Thymus (tissue), 11 donors: Measurements from ENCODE around the gene ACOT13. TPM values are rescaled to one million over a fixed set of nuclear protein-coding genes. Genes with fewer than 3 reads are reported as not detected.
A peak's percentile ranks its signal among the peaks of the same experiment; 100 is the strongest.
"Not testable (repeated sequence)": the region's sequence is repeated elsewhere in the genome, so short reads cannot be mapped to it uniquely, and the experiment has no call there.

Source experiments
- DNase-seq, 9 donors: peaks; one replicate each; pipeline ENCODE4 v3.0.0-alpha.2; 2013; ENCODE audit warnings: low spot score in 9 of 9, low read depth in 6 of 9, missing footprints in 1 of 9
- H3K27ac ChIP-seq, 2 donors: one replicate each; pipeline ENCODE4 v1.5.1; 2013; ENCODE audit warnings: control low read depth in 1 of 2, low read depth in 1 of 2, low read length in 1 of 2, mild to moderate bottlenecking in 1 of 2, moderate library complexity in 1 of 2
- H3K27me3 ChIP-seq, 2 donors: one replicate each; pipeline ENCODE4 v1.5.1; 2013; ENCODE audit warnings: low read length in 1 of 2; ENCODE audit not compliant: control insufficient read depth in 2 of 2, insufficient read depth in 1 of 2
- H3K36me3 ChIP-seq, 2 donors: one replicate each; pipeline ENCODE4 v1.5.1; 2013; ENCODE audit warnings: low read length in 1 of 2, mild to moderate bottlenecking in 1 of 2, moderate library complexity in 1 of 2; ENCODE audit not compliant: control insufficient read depth in 2 of 2, insufficient read depth in 2 of 2
- H3K4me1 ChIP-seq, 2 donors: one replicate each; pipeline ENCODE4 v1.5.1; 2013; ENCODE audit warnings: low read length in 2 of 2; ENCODE audit not compliant: control insufficient read depth in 2 of 2, insufficient read depth in 2 of 2
- H3K4me3 ChIP-seq, 2 donors: one replicate each; pipeline ENCODE4 v1.5.1; 2013; ENCODE audit warnings: low read length in 2 of 2, control low read depth in 1 of 2, mild to moderate bottlenecking in 1 of 2
- H3K9me3 ChIP-seq, 2 donors: one replicate each; pipeline ENCODE4 v1.5.1; 2013; ENCODE audit warnings: low read length in 1 of 2, mild to moderate bottlenecking in 1 of 2; ENCODE audit not compliant: control insufficient read depth in 2 of 2, insufficient read depth in 1 of 2
- whole genome bisulfite sequencing: extraction: QIAGEN DNeasy Blood & Tissue Kit; methylation state at CpG from one replicate; pipeline ENCODE4 v1.1.7; 2013; 5-methylcytosine and 5-hydroxymethylcytosine counted together
- polyA plus RNA-seq: library from polyadenylated mRNA; stranded (reverse); fragments of 200-250 nt; gene quantifications from one replicate; pipeline ENCODE4 v1.2.3, GENCODE V29; 2013
- total RNA-seq: library from RNA; stranded (reverse); fragments of 120-200 nt; gene quantifications from one replicate; pipeline ENCODE4 v1.2.4, GENCODE V29; 2013
- donor health status: healthy.

ACOT13 gene
- total and polyA plus RNA-seq, 2 donors = 24.6 to 29.4 TPM

GRCh38 chr6:24666097-24666640 is 708 bp upstream of the ACOT13 start:
- peaks cover 15 to 16% of the 10 kb centered on the region in 2 donors for H3K4me1 ChIP-seq
- no peaks in the 10 kb centered on the region for H3K27me3 ChIP-seq
- peaks cover 10 to 29% of the 10 kb centered on the region in 2 donors for H3K36me3 ChIP-seq
- H3K27ac ChIP-seq = peak overlapping the region; percentile 94 to 95
- peak in 1 of 9 donors; percentile 29 for DNase-seq
- H3K4me3 ChIP-seq = peak overlapping the region; percentile 86 to 97
- H3K9me3 ChIP-seq = peaks cover 0 to 6% of the 10 kb centered on the region in 2 donors
- under 1% methylated on average over 26 of the region's 26 CpGs for WGBS

DNA sequence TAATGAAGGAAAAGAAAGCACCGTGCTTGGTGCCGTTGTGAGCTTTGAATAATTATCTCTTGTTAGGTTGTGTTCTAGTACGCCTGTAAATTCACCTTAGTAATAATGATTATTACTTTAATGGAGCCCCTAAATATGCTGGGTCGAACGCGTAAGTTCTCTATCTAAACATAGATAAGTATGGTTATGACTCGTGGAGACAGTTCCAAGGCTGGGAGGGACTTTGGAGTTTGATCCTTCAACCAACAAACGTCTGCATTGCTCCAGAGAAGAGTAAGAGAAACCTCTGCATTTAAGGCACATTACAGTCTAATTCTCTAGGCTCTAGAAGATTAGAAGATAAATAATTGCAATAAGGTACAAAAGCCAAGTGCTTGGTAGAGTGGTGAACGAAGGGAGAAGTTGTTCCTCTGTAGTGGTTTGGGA is 514 bp downstream of the ACOT13 start:
- H3K4me3 ChIP-seq = peak overlapping the region; percentile 86 to 97
- H3K9me3 ChIP-seq = peaks cover 0 to 6% of the 10 kb centered on the region in 2 donors
- H3K27me3 ChIP-seq = no peaks in the 10 kb centered on the region
- peak in 3 of 9 donors; percentile 3 to 30 (median 18) for DNase-seq
- H3K36me3 ChIP-seq = peaks cover 8 to 23% of the 10 kb centered on the region in 2 donors
- 1% methylated on average over 9 of the region's 9 CpGs for WGBS
- peak overlapping the region; percentile 94 to 95 for H3K27ac ChIP-seq
- peaks cover 15 to 16% of the 10 kb centered on the region in 2 donors for H3K4me1 ChIP-seq

DNA sequence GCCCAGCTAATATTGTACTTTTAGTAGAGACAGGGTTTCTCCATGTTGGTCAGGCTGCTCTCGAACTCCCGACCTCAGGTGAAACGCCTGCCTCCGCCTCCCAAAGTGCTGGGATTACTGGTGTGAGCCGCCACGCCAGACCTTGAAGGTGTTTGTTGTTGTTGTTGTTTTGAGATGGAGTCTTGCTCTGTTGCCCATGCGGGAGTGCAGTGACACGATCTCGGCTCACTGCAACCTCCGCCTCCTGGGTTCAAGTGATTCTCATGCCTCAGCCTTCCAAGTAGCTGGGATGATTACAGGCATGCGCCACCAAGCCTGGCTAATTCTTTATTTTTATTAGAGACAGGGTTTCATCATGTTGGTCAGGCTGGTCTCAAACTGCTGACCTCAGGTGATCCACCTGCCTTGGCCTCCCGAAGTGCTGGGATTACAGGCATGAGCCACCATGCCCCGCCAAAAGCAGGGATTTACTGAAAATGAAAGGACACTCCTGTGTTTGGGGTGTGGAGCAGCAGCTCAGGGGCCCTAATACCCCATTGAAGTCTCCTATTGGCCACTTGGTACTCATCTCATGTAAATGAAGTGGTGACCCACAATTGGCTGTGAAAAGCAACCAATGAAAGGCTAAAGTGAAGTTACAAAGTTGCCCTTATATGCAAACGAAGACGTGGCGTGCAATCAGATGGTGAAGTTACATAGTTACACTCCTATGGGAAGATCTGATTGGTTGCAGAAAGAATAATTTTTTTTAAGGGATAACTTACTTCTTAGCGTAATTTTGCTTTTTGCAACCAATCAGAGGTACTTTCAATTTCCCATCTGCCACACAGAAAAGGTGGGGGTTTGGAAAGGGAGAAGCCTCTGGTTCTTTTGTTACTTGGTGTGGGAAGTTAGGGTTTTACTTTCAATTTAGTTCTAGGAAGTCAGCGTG is 1.5 kb downstream of the ACOT13 start:
- H3K4me1 ChIP-seq = peaks cover 15 to 16% of the 10 kb centered on the region in 2 donors
- peaks cover 0 to 13% of the 10 kb centered on the region in 2 donors for H3K9me3 ChIP-seq
- 98% methylated on average over 18 of the region's 18 CpGs for WGBS
- H3K27me3 ChIP-seq, H3K4me3 ChIP-seq, DNase-seq, H3K27ac ChIP-seq: not testable (repeated sequence)
- H3K36me3 ChIP-seq = peaks cover 3 to 13% of the 10 kb centered on the region in 2 donors

DNA sequence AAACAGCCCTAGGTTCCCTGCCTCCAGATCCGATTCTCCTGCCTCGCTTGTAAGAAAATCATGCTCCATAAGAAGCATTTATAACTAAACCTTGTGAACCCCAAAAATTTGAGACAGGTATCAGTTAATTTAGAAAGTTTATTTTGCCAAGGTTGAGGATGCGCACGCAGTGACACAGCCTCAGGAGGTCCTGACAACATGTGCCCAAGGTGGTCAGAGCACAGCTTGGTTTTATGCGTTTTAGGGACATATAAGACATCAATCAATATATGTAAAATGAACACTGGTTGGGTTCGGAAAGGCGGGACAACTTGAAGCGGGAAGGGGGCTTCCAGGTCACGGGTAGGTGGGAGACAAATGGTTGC is 2.1 kb downstream of the ACOT13 start:
- Histone ChIP-seq H3K27ac (no peak overlapping the region), H3K4me3 (no peak overlapping the region), H3K27me3 (no peaks in the 10 kb centered on the region), H3K4me1 (peaks cover 13 to 15% of the 10 kb centered on the region in 2 donors), H3K36me3 (peaks cover 0 to 8% of the 10 kb centered on the region in 2 donors), H3K9me3 (peaks cover 0 to 18% of the 10 kb centered on the region in 2 donors)
- 98% methylated on average over 9 of the region's 9 CpGs for WGBS
- no peak for DNase-seq

DNA sequence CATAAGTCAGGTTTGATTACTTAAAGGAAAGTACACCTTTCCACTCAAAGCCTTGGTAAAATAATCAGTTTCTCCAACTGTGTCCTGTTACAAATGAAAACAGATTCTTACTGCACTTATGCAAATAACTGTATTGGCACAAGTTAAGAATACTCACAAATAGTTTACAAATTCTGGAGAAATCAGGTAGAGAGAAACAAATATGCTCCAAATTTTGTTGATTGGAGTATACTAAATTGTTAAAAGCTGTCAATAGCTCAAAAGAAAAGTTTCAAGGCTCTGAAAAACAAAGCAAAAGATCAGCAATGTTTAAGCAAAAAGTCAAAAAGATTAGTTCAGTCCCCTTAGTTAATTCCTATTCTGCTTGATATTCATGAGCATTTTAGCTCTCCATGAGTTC is 3.6 kb downstream of the ACOT13 start:
- H3K9me3 ChIP-seq = peaks cover 0 to 23% of the 10 kb centered on the region in 2 donors
- not testable (repeated sequence) for H3K27ac ChIP-seq, DNase-seq, H3K4me3 ChIP-seq, H3K27me3 ChIP-seq, H3K36me3 ChIP-seq
- H3K4me1 ChIP-seq = peaks cover 6 to 11% of the 10 kb centered on the region in 2 donors

- WGBS = 98% methylated on average over 4 of the region's 4 CpGs
- not testable (repeated sequence) for H3K4me1 ChIP-seq, DNase-seq, H3K27me3 ChIP-seq, H3K4me3 ChIP-seq, H3K27ac ChIP-seq, H3K36me3 ChIP-seq
- peaks cover 0 to 23% of the 10 kb centered on the region in 2 donors for H3K9me3 ChIP-seq
Measured at GRCh38 chr6:24671077-24671476, 4.2 kb downstream of the ACOT13 start.

- no peak for DNase-seq
- Histone ChIP-seq H3K36me3 (no peaks in the 10 kb centered on the region), H3K9me3 (peaks cover 0 to 23% of the 10 kb centered on the region in 2 donors), H3K27ac (no peak overlapping the region), H3K4me3 (no peak overlapping the region), H3K27me3 (no peaks in the 10 kb centered on the region), H3K4me1 (peaks cover 0 to 4% of the 10 kb centered on the region in 2 donors)
- 96% methylated on average over 6 of the region's 6 CpGs for WGBS
Measured at GRCh38 chr6:24672620-24673182, 5.8 kb downstream of the ACOT13 start.

DNA sequence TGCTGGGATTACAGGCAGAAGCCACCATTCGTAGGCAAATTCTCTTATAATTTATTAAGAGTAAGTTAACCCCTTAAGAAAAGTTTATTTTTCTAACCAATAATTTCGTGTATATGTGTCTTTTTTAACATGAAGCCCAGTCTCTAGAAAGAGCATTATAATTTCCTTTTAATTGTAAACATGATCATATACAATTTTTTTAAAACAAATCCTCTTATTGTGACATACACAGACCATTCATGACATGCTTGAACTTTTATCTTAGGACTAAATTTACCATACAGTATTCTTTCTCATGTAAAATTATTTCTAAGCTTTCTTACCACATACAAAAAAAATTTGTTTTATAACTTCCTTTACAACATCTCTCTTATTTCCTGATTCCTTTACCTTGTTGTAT is 6.7 kb downstream of the ACOT13 start:
- Histone ChIP-seq H3K27me3 (no peaks in the 10 kb centered on the region), H3K27ac (no peak overlapping the region), H3K4me1 (no peaks in the 10 kb centered on the region), H3K9me3 (peaks cover 0 to 20% of the 10 kb centered on the region in 2 donors), H3K36me3 (no peaks in the 10 kb centered on the region), H3K4me3 (no peak overlapping the region)
- DNase-seq = no peak
- 94% methylated on average over 2 of the region's 2 CpGs for WGBS

DNA sequence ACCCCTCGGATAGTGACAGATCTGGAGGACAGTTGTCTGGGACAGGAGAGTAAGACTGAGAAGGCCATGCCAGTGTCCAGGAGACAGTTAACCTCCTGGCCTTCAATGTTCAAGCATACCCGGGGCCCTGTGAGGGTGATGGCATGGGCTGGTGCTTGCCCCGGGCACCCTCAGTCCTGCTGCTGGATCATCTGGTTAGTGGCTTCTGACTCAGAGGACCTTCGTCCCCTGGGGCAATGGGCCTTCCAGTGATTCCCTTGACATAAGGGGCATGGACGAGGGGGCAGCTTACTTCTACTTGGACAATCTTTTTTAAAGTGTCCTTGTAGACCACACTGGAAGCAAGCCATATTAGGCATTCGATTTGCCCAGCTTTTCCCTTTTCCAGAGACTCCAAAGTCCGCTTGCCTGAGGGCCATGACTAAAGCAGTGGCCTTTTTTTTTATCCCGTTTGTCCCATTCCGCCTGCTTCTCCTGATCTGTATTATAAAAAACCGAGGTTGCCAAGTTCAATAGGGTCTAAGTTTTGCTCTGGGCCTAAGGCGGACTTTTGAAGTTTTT is 12.0 kb downstream of the ACOT13 start:
- H3K4me1 ChIP-seq = not testable (repeated sequence)
- 97% methylated on average over 11 of the region's 11 CpGs for WGBS

More for the DNA sequence above, 12.0 kb downstream of the ACOT13 start:
- H3K36me3 ChIP-seq, H3K4me3 ChIP-seq, H3K27me3 ChIP-seq, H3K27ac ChIP-seq, DNase-seq, H3K9me3 ChIP-seq: not testable (repeated sequence)
